Measurements from ENCODE around the gene COBL.

COBL gene

DNA sequence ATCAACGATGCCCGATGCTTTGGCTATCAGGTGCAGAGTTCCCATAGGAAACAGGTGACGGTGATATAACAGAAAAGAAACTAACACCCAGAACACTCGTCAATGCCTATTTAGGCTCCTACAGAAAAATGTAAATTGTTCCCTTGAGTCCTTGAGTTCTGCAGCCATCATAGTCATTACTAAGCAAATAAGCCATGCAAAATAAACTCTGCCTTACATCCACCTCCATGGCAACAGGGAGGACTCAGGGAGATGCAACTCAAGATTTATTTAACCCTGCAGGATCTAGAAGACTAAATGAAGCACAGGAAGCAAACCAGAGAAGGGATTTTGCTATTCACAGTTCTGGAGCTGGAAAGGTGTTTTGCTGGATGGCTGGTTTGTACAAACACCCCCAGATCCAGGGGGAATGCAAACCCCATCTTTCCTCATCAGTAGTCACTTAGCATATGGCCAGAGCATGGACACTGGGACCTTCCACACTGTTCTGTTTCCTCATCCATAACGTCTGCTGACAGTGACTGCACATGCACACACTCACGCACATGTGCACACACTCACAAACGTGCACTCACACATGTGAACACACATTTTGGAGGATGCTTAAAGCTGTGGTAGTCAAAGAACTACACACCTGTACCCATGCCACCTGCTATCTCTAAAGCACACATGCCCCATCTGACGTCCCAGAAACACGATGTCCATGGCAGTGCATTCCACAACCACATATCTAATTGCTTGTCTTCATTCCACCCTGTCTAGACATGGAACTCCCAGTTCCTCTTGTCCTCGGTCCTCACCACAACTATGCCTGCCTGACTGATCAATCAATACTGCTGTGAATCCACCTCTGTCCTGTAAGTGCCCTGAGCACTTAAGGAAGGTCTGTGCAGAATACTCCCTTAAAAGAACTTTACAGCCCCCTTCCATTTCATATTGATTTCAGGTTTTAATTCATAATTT, 178.2 kb downstream of the COBL start:
- H3K4me3 ChIP-seq (replicated peaks; ENCODE audit: low read depth, low read length) = no peak overlapping the region
- TF ChIP-seq, protein P1, sequence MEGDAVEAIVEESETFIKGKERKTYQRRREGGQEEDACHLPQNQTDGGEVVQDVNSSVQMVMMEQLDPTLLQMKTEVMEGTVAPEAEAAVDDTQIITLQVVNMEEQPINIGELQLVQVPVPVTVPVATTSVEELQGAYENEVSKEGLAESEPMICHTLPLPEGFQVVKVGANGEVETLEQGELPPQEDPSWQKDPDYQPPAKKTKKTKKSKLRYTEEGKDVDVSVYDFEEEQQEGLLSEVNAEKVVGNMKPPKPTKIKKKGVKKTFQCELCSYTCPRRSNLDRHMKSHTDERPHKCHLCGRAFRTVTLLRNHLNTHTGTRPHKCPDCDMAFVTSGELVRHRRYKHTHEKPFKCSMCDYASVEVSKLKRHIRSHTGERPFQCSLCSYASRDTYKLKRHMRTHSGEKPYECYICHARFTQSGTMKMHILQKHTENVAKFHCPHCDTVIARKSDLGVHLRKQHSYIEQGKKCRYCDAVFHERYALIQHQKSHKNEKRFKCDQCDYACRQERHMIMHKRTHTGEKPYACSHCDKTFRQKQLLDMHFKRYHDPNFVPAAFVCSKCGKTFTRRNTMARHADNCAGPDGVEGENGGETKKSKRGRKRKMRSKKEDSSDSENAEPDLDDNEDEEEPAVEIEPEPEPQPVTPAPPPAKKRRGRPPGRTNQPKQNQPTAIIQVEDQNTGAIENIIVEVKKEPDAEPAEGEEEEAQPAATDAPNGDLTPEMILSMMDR (IDR thresholded peaks at IDR 0.05; ENCODE audit: low read depth, low read length, missing control alignments) = no peak
- no peak for DNase-seq (ENCODE audit: extremely low read depth, low read depth)

DNA sequence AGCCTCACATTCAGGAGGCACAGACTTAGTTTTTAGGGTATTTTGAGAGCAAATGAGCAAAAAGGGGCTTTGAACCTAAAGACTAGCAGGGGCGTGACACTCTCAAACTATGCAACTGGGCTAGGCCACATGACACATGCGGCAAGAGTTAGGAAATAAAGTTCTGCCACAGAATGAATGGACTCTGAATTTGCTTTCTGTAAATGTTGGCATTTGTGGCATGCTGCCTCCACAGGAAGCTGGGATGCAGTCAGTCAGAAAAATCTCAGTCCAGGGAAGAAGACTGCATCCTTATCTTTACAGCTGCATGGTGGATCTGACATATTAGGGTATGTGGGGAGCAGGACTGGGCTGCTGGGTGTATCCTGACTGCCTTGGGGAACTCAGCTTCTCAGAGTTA, 181.0 kb downstream of the COBL start:
- no peak for DNase-seq (ENCODE audit: extremely low read depth, low read depth)
- H3K4me3 ChIP-seq (replicated peaks; ENCODE audit: low read depth, low read length) = no peak overlapping the region
- TF ChIP-seq, protein P1 (IDR thresholded peaks at IDR 0.05; ENCODE audit: low read depth, low read length, missing control alignments) = no peak

DNA sequence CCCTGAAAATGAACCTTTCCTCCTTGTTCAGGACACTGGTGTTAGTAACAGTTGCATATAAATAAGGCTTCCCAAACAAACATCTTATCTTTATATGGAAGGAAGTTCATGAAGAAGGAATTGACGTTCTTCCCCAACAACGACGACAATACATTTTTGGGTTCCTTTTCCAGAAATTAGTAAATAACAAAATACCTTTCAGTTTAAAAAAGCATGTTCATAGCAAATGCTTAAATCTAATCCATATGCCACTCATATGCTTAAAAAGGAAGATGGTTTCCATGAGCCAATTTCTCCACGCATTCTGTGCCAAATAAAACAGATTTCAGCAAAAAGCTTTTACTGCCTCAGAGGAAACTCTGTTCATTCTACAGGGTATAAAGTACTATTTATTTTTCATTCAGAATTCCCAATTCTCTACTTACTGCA, 182.6 kb downstream of the COBL start:
- H3K4me3 ChIP-seq (replicated peaks; ENCODE audit: low read depth, low read length) = no peak overlapping the region
- TF ChIP-seq, protein P1 (IDR thresholded peaks at IDR 0.05; ENCODE audit: low read depth, low read length, missing control alignments) = no peak
- no peak for DNase-seq (ENCODE audit: extremely low read depth, low read depth)

DNA sequence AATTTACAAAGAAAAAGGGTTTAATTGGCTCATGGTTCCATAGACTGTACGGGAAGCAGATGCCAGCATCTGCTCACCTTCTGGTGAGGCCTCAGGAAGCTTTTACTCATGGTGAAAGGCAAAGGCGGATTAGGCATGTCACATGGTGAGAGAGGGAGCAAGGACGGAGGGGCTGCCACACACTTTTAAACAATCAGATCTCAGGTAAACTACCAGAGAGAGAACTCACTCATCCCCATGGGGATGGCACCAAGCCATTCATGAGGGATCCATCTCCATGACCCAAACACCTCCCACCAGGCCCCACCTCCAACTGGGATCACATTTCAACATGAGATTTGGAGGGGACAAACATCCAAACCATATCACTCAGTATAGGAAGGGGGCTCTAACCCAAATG, 183.9 kb downstream of the COBL start:
- TF ChIP-seq, protein P1 (IDR thresholded peaks at IDR 0.05; ENCODE audit: low read depth, low read length, missing control alignments) = no peak
- no peak overlapping the region for H3K4me3 ChIP-seq (replicated peaks; ENCODE audit: low read depth, low read length)
- no peak for DNase-seq (ENCODE audit: extremely low read depth, low read depth)

DNA sequence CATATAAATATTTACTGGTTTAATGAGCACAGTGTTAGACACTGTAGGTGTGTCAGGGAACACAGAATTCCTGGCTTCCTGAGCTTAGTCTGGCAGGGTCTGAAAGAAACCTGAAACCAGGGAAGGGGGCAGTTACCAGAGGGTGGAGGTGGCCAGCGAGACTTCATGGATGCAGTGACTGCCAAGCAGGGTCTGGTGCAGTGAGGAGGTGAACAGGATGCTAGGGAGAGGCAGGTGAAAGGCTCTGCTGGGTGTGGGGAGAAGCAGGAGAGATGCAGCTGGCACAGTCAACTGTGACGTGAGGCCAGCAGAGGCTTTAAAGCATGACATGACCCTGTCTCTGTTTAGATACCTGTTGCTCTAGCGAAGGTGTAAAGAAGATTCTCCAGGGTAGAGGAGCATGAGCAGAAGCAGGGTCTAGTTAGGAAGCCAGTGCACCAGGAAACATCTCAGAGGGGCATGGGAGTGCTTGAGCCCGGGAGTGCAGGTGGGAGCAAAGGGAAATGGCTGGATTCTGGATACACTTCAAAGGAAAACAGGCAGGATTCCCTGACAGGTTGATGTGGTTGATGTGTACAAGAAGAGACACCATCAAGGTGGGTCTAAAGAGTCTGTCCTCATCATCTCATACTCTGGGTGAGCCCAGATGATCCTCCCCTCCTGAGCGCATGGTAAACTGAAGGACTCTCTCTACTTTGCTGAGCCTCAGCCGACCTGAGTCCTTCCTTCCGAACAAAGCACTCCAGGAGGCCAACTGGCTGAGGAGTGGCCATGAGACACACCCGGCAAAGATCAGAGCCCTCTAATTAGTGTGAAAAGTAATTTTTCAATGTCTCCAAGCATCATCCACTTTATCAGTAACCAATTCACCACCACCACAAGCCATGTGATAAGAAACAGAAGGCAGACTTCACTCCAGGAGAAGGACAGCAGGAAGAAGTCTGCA, 186.8 kb downstream of the COBL start:
- TF ChIP-seq, protein P1 (IDR thresholded peaks at IDR 0.05; ENCODE audit: low read depth, low read length, missing control alignments) = no peak
- DNase-seq (ENCODE audit: extremely low read depth, low read depth) = no peak
- H3K4me3 ChIP-seq (replicated peaks; ENCODE audit: low read depth, low read length) = no peak overlapping the region

DNA sequence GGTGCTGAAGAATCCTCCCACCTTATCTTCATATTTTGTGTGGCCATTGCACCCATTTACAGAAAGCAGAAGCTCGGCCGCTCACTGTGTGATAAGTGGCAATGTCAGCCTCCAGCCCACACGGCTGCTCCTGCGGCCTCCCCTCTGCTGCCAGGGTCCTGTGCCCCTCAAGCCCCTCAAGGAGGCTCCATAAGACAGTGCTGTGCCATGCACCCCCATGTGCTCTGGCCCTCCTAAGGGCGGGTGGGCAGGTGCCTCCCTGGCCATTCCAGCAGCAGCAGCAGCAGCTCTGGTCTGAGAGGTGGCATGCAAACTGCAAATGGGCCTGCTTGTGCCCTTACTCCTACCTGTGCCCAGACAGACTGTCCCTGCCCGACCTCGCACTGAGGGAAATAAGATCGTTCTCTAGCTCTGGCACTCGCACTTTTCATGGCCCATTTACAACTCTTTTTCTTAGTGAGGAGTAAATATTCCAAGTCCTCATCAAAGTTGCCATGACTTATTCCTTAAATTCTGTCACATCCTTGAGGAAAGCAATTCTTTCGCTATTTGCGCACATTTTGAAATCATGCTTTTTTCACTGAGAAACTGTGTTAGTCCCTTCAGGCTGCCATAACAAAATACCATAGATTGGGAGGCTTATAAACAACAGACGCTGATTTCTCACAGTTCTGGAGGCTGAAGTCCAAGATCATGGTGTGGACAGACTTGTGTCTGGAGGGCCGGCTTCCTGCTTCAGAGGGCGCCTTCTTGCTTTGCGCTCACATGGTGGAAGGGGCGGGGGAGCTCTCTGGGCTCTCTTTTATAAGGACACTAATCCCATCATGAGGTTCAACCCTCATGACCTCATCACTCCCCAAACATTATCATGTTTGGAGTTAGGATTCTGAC, 187.8 kb downstream of the COBL start:
- no peak overlapping the region for H3K4me3 ChIP-seq (replicated peaks; ENCODE audit: low read depth, low read length)
- DNase-seq (ENCODE audit: extremely low read depth, low read depth) = no peak
- TF ChIP-seq, protein P1 (IDR thresholded peaks at IDR 0.05; ENCODE audit: low read depth, low read length, missing control alignments) = no peak

Data from HFF-Myc (cell line).